HFFc6 (cell line): ENCODE measurements around the gene RXFP2. TPM values are rescaled to one million over a fixed set of nuclear protein-coding genes. Genes with fewer than 3 reads are reported as not detected.

Experiments
- DNase-seq: peaks from one replicate; pipeline ENCODE4 v3.0.0-alpha.2; 2018
- H3K27ac Mint-ChIP-seq: 2 replicates; pipeline ENCODE4 v1.8.0; 2020; ENCODE audit warnings: mild to moderate bottlenecking, mixed read lengths
- H3K27me3 Mint-ChIP-seq: 2 replicates; pipeline ENCODE4 v1.8.0; 2021; ENCODE audit warnings: mild to moderate bottlenecking, moderate library complexity, mixed read lengths; ENCODE audit not compliant: insufficient read depth
- H3K36me3 Mint-ChIP-seq: 2 replicates; pipeline ENCODE4 v1.8.0; 2021; ENCODE audit warnings: low read depth, mixed read lengths
- H3K4me1 Mint-ChIP-seq: 2 replicates; pipeline ENCODE4 v1.8.0; 2020; ENCODE audit warnings: low read depth, mixed read lengths
- H3K4me3 Mint-ChIP-seq: 2 replicates; pipeline ENCODE4 v1.8.0; 2020; ENCODE audit warnings: mild to moderate bottlenecking, moderate library complexity, mixed read lengths
- H3K9me3 Mint-ChIP-seq: 2 replicates; pipeline ENCODE4 v1.8.0; 2020; ENCODE audit warnings: mild to moderate bottlenecking, mixed read lengths
- CTCF ChIP-seq: fragments of 200-600 bp; sonication (generic); IDR thresholded peaks from 2 replicates; pipeline ENCODE4 v1.5.0; 2021; ENCODE audit warnings: antibody characterized with exemption, mild to moderate bottlenecking
- total RNA-seq, 6 experiments: library from RNA; stranded (reverse); fragmentation: NEBNext Ultra II Directional; extraction: Animal tissue kit (Norgen Biotek cat#: 25700); gene quantifications; 2 replicates in 1 of 6; 3 replicates in 5 of 6; pipeline ENCODE4 v1.2.3, GENCODE V29; 2021

RXFP2 gene
- total RNA-seq, 6 experiments from 2014 or later = not detected

GRCh38 chr13:31742097-31742734 lies 2.9 kb downstream of the RXFP2 start:
- H3K27ac Mint-ChIP-seq = peak overlapping the region; percentile 76
- no peaks in the 10 kb centered on the region; the same call in 1 of the 2 replicates for H3K36me3 Mint-ChIP-seq
- no peaks in the 10 kb centered on the region for H3K27me3 Mint-ChIP-seq
- DNase-seq = peak; percentile 50
- TF ChIP-seq CTCF = peak; percentile 100
- peaks cover 13% of the 10 kb centered on the region for H3K4me1 Mint-ChIP-seq
- H3K4me3 Mint-ChIP-seq = peak overlapping the region; percentile 83
- H3K9me3 Mint-ChIP-seq = no peaks in the 10 kb centered on the region

GRCh38 chr13:31747291-31747690 lies 8.0 kb downstream of the RXFP2 start:
- Mint-ChIP-seq H3K4me1 (peaks cover 60% of the 10 kb centered on the region), H3K4me3 (no peak overlapping the region), H3K27me3 (no peaks in the 10 kb centered on the region; the same call in 1 of the 2 replicates), H3K27ac (no peak overlapping the region), H3K9me3 (no peaks in the 10 kb centered on the region), H3K36me3 (peaks cover 6% of the 10 kb centered on the region)
- no peak for DNase-seq
- no peak for TF ChIP-seq CTCF

GRCh38 chr13:31747966-31748365 lies 8.6 kb downstream of the RXFP2 start:
- H3K27ac Mint-ChIP-seq = no peak overlapping the region
- peaks cover 58% of the 10 kb centered on the region for H3K4me1 Mint-ChIP-seq
- TF ChIP-seq CTCF = no peak
- no peak overlapping the region for H3K4me3 Mint-ChIP-seq
- peak; percentile 37 for DNase-seq
- H3K9me3 Mint-ChIP-seq = no peaks in the 10 kb centered on the region
- H3K27me3 Mint-ChIP-seq = no peaks in the 10 kb centered on the region; the same call in 1 of the 2 replicates
- H3K36me3 Mint-ChIP-seq = peaks cover 6% of the 10 kb centered on the region

- Mint-ChIP-seq H3K27ac (peak overlapping the region; percentile 91), H3K9me3 (no peaks in the 10 kb centered on the region), H3K4me1 (peaks cover 77% of the 10 kb centered on the region), H3K4me3 (peak overlapping the region; percentile 74), H3K36me3 (peaks cover 6% of the 10 kb centered on the region), H3K27me3 (peaks cover 2% of the 10 kb centered on the region)
- TF ChIP-seq CTCF = no peak
- DNase-seq = peak; percentile 92
Measured at GRCh38 chr13:31749929-31750328, 10.6 kb downstream of the RXFP2 start.

GRCh38 chr13:31755211-31755610 lies 15.9 kb downstream of the RXFP2 start:
- Mint-ChIP-seq H3K4me1 (peaks cover 76% of the 10 kb centered on the region), H3K9me3 (no peaks in the 10 kb centered on the region), H3K27me3 (peaks cover 2% of the 10 kb centered on the region), H3K27ac (peak overlapping the region; percentile 97), H3K36me3 (peaks cover 6% of the 10 kb centered on the region; the same call in 1 of the 2 replicates), H3K4me3 (peak overlapping the region; percentile 64)
- TF ChIP-seq CTCF = no peak
- no peak for DNase-seq
